OCI-LY3 (cell line): ENCODE results near the gene ERC2.

ENCODE experiments used
- H2AFZ ChIP-seq: fragments of 200-600, 300-600 bp; shearing (Covaris generic); 2 replicates; pipeline ENCODE4 v1.6.0; 2014; ENCODE audit warnings: antibody characterized with exemption, low read depth, low read length
- H3K27ac ChIP-seq: fragments of 200-600, 300-600 bp; sonication (generic); 2 replicates; pipeline ENCODE4 v1.5.1; 2014; ENCODE audit warnings: mild to moderate bottlenecking, low read length, moderate library complexity, mixed read lengths
- H3K27me3 ChIP-seq: fragments of 200-600, 300-600 bp; sonication (generic); 2 replicates; pipeline ENCODE4 v1.6.1; 2014; ENCODE audit warnings: low read depth, low read length, mixed read lengths
- H3K36me3 ChIP-seq: fragments of 200-600, 300-600 bp; sonication (generic); replicated peaks from 2 replicates; pipeline ENCODE3; 2014; ENCODE audit warnings: low read depth, low read length, mixed read lengths
- H3K4me1 ChIP-seq: fragments of 300-600, 200-600 bp; sonication (generic); 2 replicates; pipeline ENCODE4 v1.6.1; 2014; ENCODE audit warnings: low read length, mixed read lengths
- H3K4me2 ChIP-seq: fragments of 200-600, 300-600 bp; sonication (generic); 2 replicates; pipeline ENCODE4 v1.6.1; 2014; ENCODE audit warnings: low read length, mixed read lengths
- H3K4me3 ChIP-seq: fragments of 300-600, 200-600 bp; sonication (generic); 2 replicates; pipeline ENCODE4 v1.5.1; 2014; ENCODE audit warnings: antibody characterized with exemption, mild to moderate bottlenecking, low read length, moderate library complexity
- H3K79me2 ChIP-seq: fragments of 300-600, 200-600 bp; shearing (Covaris generic); 2 replicates; pipeline ENCODE4 v1.6.1; 2014; ENCODE audit warnings: mild to moderate bottlenecking, low read length, mixed read lengths
- H3K9ac ChIP-seq: fragments of 300-600, 200-600 bp; shearing (Covaris generic); 2 replicates; pipeline ENCODE4 v1.6.0; 2014; ENCODE audit warnings: mild to moderate bottlenecking, low read length, moderate library complexity
- H3K9me3 ChIP-seq: fragments of 200-600, 300-600 bp; shearing (Covaris generic); 2 replicates; pipeline ENCODE4 v1.6.1; 2014; ENCODE audit warnings: low read length, mixed read lengths; ENCODE audit not compliant: insufficient read depth
- H4K20me1 ChIP-seq: fragments of 200-600, 300-600 bp; sonication (generic); 2 replicates; pipeline ENCODE4 v1.6.1; 2016; ENCODE audit warnings: low read length, mixed read lengths; ENCODE audit not compliant: insufficient read depth
- EZH2phosphoT487 ChIP-seq: fragments of 200-600 bp; shearing (Covaris generic); IDR thresholded peaks from 2 replicates; pipeline ENCODE4 v1.6.1; 2018; ENCODE audit warnings: antibody characterized with exemption, mixed run types, low read depth
- TF ChIP-seq, protein P1 (sequence below): fragments of 200-600, 300-600 bp; sonication (generic); IDR thresholded peaks from 2 replicates; pipeline ENCODE4 v1.5.1; 2014; ENCODE audit warnings: antibody characterized with exemption, low read length, low read depth

ERC2 gene

DNA sequence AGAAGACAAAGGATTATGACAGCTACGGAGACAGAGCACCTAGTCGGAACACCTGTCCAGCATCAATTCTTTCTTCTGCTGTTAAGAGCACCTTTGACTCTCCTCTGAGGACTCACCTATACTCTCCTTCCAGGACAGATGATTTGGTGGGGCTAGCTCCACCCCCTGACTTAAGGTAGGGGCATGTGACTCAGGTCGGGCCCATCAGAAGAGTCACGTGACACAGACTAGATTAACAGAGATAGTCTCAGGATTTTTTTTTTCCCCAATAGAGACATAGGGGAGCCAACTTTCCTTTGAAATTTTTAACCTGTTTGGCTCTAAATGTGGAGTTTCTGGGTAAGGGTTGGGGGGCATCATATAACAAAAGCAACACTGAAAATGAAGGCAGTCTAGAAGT, 969.7 kb downstream of the ERC2 start:
- Histone ChIP-seq H3K4me1 (no peaks in the 10 kb centered on the region), H3K4me3 (no peak overlapping the region), H3K79me2 (no peaks in the 10 kb centered on the region), H3K27me3 (peaks cover 8% of the 10 kb centered on the region; the same call in 1 of the 2 replicates), H2AFZ (no peak overlapping the region), H4K20me1 (no peaks in the 10 kb centered on the region), H3K9ac (no peak overlapping the region), H3K9me3 (no peaks in the 10 kb centered on the region), H3K27ac (no peak overlapping the region), H3K36me3 (no peaks in the 10 kb centered on the region), H3K4me2 (no peak overlapping the region)
- TF ChIP-seq, protein P1, sequence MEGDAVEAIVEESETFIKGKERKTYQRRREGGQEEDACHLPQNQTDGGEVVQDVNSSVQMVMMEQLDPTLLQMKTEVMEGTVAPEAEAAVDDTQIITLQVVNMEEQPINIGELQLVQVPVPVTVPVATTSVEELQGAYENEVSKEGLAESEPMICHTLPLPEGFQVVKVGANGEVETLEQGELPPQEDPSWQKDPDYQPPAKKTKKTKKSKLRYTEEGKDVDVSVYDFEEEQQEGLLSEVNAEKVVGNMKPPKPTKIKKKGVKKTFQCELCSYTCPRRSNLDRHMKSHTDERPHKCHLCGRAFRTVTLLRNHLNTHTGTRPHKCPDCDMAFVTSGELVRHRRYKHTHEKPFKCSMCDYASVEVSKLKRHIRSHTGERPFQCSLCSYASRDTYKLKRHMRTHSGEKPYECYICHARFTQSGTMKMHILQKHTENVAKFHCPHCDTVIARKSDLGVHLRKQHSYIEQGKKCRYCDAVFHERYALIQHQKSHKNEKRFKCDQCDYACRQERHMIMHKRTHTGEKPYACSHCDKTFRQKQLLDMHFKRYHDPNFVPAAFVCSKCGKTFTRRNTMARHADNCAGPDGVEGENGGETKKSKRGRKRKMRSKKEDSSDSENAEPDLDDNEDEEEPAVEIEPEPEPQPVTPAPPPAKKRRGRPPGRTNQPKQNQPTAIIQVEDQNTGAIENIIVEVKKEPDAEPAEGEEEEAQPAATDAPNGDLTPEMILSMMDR, result no peak
- TF ChIP-seq EZH2phosphoT487, result no peak

DNA sequence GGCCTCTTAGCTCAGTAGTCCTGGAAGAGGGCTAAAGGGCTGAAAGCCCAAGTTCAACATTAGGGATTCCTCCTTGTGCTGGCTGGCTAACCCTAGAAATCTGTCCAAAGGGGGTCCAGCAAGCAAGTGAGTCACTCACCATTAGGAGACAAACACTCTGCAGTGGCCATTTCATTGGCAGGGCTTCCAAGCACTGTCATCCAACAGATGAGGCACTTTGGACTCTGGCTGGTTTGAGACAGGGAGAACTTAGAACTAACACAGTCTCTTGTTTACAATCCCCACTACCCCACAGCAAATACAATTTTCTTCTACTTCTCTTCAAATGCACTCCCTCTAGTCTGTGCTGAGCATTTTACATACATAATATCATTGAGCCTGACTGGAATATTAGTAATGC, 971.0 kb downstream of the ERC2 start:
- Histone ChIP-seq H3K36me3 (no peaks in the 10 kb centered on the region), H3K4me2 (no peak overlapping the region), H2AFZ (no peak overlapping the region), H3K4me3 (no peak overlapping the region), H3K79me2 (no peaks in the 10 kb centered on the region), H3K9ac (no peak overlapping the region), H3K27ac (no peak overlapping the region), H4K20me1 (no peaks in the 10 kb centered on the region), H3K9me3 (no peaks in the 10 kb centered on the region; the same call in 1 of the 2 replicates), H3K27me3 (peaks cover 8% of the 10 kb centered on the region; the same call in 1 of the 2 replicates), H3K4me1 (no peaks in the 10 kb centered on the region)
- TF ChIP-seq EZH2phosphoT487, result no peak
- TF ChIP-seq, protein P1, result no peak

DNA sequence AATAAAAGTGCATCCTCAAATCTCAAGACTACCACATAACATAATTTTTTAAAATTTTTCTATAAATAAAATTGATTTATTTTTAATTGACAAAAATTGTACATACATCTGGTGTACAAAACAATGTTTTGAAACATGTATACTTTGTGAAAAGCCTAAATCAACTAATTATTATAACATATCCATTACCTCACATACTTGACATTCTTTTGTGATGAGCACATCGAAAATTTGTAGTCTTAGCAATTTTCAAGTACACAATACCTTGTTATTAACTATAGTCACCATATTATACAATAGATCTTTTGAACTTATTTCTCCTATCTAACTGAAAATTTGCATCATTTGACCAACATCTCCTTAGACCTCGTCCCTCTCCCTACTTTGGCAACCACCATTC, 973.3 kb downstream of the ERC2 start:
- Histone ChIP-seq H3K79me2 (no peaks in the 10 kb centered on the region), H3K27ac (no peak overlapping the region), H3K36me3 (no peaks in the 10 kb centered on the region), H3K9me3 (no peaks in the 10 kb centered on the region; the same call in 1 of the 2 replicates), H2AFZ (no peak overlapping the region), H3K4me3 (no peak overlapping the region), H3K9ac (no peak overlapping the region), H3K27me3 (peaks cover 8% of the 10 kb centered on the region; the same call in 1 of the 2 replicates), H4K20me1 (no peaks in the 10 kb centered on the region), H3K4me1 (no peaks in the 10 kb centered on the region), H3K4me2 (no peak overlapping the region)
- TF ChIP-seq, protein P1, result no peak
- no peak for TF ChIP-seq EZH2phosphoT487

DNA sequence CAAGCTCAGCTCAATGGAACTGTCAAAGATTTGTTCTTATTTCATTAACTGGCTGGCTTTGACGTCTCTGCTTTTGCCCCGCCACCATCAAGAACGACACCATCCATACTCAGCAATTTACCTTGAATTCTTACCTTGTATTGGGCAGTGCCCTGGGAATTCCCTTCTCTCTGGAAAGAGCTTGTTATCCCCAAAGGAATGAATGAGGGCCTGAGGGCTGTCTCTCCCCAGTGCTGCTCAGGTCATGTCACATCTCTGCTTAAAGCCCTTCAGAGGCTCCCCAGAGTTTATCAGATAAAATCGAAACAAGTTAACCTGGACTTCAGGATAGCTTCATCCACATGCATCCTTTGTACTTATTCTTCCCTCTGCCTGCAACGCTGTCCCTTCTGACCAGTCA, 975.3 kb downstream of the ERC2 start:
- Histone ChIP-seq H3K9ac (no peak overlapping the region), H4K20me1 (no peaks in the 10 kb centered on the region), H3K79me2 (no peaks in the 10 kb centered on the region), H3K4me1 (no peaks in the 10 kb centered on the region), H3K27me3 (no peaks in the 10 kb centered on the region; the same call in 1 of the 2 replicates), H3K36me3 (no peaks in the 10 kb centered on the region), H3K4me2 (no peak overlapping the region), H3K4me3 (no peak overlapping the region), H3K9me3 (no peaks in the 10 kb centered on the region; the same call in 1 of the 2 replicates), H3K27ac (no peak overlapping the region), H2AFZ (no peak overlapping the region)
- TF ChIP-seq, protein P1, result no peak
- no peak for TF ChIP-seq EZH2phosphoT487
